Hepatocyte (in vitro differentiated cells): ENCODE data around the gene SNTB2.

Experiments
- CTCF ChIP-seq: fragments of 200-600 bp; sonication (generic); IDR thresholded peaks from 2 replicates; pipeline ENCODE4 v1.5.1; 2016; ENCODE audit warnings: antibody characterized with exemption, mild to moderate bottlenecking; ENCODE audit not compliant: poor library complexity
- EZH2 ChIP-seq: fragments of 200-600 bp; sonication (generic); IDR thresholded peaks from 2 replicates; pipeline ENCODE4 v1.6.1; 2016; ENCODE audit warnings: antibody characterized with exemption, mild to moderate bottlenecking, borderline replicate concordance

GRCh38 chr16:69273009-69273408, 86.0 kb downstream of the SNTB2 start:
- TF ChIP-seq CTCF (no peak), EZH2 (no peak)
